Measurements from ENCODE around the gene PRKG1.

The PRKG1 gene

DNA sequence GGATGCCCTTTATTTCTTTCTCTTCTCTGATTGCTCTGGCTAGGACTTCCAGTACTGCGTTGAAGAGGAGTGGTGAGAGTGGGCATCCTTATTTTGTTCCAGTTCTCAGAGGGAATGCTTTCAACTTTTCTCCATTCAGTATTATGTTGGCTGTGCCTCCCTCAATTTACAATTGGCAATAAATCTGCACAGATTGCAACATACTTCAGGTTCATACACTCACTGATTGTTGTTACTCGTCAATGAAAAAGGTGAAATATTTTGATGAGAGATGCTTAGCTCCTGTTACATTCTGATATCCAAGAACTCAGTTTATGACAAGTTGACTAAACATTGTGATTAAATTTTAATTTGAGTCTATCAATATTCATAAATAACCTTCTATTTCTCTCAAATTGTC lies 1201.9 kb downstream of the PRKG1 start:
- H3K4me3 ChIP-seq (ENCODE audit: low read depth, low read length), result no peak overlapping the region
- TF ChIP-seq, protein P1, sequence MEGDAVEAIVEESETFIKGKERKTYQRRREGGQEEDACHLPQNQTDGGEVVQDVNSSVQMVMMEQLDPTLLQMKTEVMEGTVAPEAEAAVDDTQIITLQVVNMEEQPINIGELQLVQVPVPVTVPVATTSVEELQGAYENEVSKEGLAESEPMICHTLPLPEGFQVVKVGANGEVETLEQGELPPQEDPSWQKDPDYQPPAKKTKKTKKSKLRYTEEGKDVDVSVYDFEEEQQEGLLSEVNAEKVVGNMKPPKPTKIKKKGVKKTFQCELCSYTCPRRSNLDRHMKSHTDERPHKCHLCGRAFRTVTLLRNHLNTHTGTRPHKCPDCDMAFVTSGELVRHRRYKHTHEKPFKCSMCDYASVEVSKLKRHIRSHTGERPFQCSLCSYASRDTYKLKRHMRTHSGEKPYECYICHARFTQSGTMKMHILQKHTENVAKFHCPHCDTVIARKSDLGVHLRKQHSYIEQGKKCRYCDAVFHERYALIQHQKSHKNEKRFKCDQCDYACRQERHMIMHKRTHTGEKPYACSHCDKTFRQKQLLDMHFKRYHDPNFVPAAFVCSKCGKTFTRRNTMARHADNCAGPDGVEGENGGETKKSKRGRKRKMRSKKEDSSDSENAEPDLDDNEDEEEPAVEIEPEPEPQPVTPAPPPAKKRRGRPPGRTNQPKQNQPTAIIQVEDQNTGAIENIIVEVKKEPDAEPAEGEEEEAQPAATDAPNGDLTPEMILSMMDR (IDR thresholded peaks at IDR 0.05; ENCODE audit: borderline replicate concordance, insufficient read depth, low read depth, low read length), result no peak

DNA sequence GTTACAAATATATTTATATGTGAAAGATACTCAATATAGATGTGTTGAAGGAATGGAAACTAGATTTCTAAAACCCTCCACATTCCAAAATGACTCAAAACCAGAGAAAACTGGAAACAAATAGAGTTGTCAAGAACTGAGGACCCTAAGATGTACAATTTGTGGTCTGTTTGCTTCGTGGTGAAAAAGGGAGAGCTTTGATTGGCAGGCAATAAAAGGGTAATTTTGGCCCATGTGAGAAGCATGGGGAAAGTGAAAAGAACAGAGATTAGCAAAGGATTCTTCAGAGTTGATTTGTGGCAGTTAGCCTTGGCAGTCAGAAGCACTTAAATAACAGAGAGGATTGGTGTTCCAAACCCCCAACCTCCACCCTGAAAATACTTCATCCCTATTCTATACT lies 1202.7 kb downstream of the PRKG1 start:
- TF ChIP-seq, protein P1 (IDR thresholded peaks at IDR 0.05; ENCODE audit: borderline replicate concordance, insufficient read depth, low read depth, low read length), result no peak
- H3K4me3 ChIP-seq (ENCODE audit: low read depth, low read length), result no peak overlapping the region

DNA sequence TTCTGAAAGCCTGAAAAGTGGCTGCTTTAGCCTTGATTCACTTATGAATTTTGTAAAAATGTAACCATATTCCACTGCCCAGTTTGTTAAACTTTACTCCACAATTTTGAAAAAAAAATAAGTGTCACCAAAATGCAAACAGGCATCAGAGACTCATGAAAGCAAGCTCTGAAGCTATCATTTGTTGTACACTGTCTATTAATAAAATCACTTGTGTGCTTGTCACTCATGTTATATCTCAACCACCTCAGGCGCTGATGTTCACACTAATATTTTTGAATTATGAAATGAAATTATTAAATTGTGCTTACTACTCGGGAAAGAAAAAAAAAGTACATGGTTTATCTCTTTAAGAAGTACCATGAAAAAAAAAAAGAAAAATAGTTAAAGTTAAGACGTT lies 1205.3 kb downstream of the PRKG1 start:
- TF ChIP-seq, protein P1 (IDR thresholded peaks at IDR 0.05; ENCODE audit: borderline replicate concordance, insufficient read depth, low read depth, low read length), result no peak
- H3K4me3 ChIP-seq (ENCODE audit: low read depth, low read length), result no peak overlapping the region

DNA sequence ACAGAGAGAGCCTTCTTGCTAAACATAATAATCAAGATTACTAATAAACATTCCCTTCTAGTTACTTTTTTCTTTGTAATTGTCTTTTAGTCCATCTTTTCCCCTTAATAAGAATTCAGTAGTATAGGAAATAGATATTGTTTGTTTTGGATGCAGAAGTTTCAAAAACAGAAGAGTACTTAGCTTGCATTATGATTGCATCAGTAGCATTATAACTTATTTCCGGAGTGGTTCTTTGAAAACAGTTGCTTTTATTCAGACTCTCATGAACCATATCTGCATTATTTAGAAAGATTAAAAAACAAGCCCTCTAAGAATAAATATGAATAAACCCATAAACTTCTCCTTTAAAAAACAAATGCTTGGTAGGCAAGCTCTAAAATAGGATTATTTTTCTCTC lies 1205.8 kb downstream of the PRKG1 start:
- H3K4me3 ChIP-seq (ENCODE audit: low read depth, low read length), result no peak overlapping the region

DNA sequence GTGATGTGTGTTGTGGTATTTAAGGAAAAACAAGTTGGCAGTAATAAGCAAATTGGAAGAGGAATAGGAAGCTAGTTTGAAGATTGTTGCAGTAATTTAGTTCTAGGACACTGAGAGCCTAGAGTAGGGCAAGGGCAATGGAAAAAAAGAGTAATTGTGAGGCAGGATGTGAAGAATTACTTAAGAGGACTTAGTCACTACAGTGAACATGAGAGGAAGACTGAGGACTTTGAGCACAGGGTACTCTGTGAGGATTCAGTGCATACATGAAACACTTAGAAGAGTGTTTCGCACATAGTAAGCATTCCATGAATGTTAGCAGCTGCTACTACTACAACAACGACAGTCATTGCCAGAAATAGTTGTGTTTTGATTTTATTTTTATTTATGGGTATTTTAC lies 1208.9 kb downstream of the PRKG1 start:
- H3K4me3 ChIP-seq (ENCODE audit: low read depth, low read length), result no peak overlapping the region
- TF ChIP-seq, protein P1 (IDR thresholded peaks at IDR 0.05; ENCODE audit: borderline replicate concordance, insufficient read depth, low read depth, low read length), result no peak

More for the DNA sequence above, 1205.8 kb downstream of the PRKG1 start:
- TF ChIP-seq, protein P1 (IDR thresholded peaks at IDR 0.05; ENCODE audit: borderline replicate concordance, insufficient read depth, low read depth, low read length), result no peak

DNA sequence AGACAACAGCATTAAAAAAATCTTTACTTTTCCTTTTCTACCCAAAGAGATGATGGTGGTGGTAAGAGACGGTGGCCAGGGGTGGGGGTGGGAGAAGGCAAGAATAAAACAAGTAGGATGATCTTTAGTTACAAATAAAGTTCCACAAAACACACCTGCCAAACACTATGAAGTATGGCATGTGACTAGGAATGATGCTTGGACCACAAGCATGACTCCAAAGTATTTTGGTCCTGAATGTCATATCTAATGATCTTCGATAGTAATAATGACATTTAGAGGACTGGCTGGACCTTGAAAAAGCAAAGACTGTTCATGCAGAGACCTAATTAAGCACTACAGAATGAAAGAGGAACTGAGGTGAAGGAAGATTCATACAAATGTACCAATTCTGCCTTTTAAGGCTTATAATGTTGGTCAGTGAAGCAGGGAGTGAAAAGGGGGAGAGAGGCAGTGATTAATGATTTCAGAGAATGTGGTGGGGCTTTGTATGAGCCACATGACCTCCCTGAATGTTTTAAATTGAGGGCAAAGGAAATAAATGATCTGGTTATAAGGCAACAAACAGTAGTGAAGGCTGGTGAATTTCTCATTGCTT lies 1210.2 kb downstream of the PRKG1 start:
- H3K4me3 ChIP-seq (ENCODE audit: low read depth, low read length), result no peak overlapping the region
- TF ChIP-seq, protein P1 (IDR thresholded peaks at IDR 0.05; ENCODE audit: borderline replicate concordance, insufficient read depth, low read depth, low read length), result no peak

DNA sequence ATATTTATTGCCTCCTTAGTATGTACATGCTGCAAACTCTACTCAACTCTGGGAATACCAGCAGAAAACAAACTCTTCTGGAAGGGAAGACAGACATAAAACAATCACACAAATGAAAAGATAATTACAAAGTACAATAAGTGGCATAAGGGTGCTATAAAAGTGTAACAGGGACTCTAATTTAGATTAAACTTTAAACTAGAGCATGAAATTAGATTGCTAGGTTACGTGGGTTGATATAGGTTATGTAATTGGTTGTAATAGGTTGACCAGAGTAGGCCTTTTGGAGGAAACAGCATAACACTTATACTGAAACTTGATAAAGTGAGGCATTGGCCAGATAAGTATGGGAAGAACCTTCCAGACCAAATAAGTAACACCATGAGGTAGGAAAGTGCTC lies 1213.6 kb downstream of the PRKG1 start:
- TF ChIP-seq, protein P1 (IDR thresholded peaks at IDR 0.05; ENCODE audit: borderline replicate concordance, insufficient read depth, low read depth, low read length), result no peak

More for the DNA sequence above, 1213.6 kb downstream of the PRKG1 start:
- no peak overlapping the region for H3K4me3 ChIP-seq (ENCODE audit: low read depth, low read length)
